Karpas-422 (cell line): ENCODE results near the gene ZGLP1. TPM values are rescaled to one million over a fixed set of nuclear protein-coding genes. Genes with fewer than 3 reads are reported as not detected.
"Not testable (repeated sequence)": the region's sequence is repeated elsewhere in the genome, so short reads cannot be mapped to it uniquely, and the experiment has no call there.

Experiments used
- DNase-seq: peaks from one replicate; pipeline ENCODE4 v3.0.0-alpha.2; 2015
- H2AFZ ChIP-seq: fragments of 200-600 bp; sonication (generic); 2 replicates; pipeline ENCODE4 v1.6.1; 2014; ENCODE audit warnings: antibody characterized with exemption, low read length, mixed read lengths
- H3K27ac ChIP-seq: fragments of 200-600 bp; sonication (generic); 2 replicates; pipeline ENCODE4 v1.5.1; 2014; ENCODE audit warnings: mild to moderate bottlenecking, low read length, moderate library complexity
- H3K27me3 ChIP-seq: fragments of 200-600 bp; sonication (generic); 2 replicates; pipeline ENCODE4 v1.6.1; 2014; ENCODE audit warnings: low read length, mixed read lengths
- H3K36me3 ChIP-seq: fragments of 200-600 bp; sonication (generic); 2 replicates; pipeline ENCODE4 v1.6.1; 2014; ENCODE audit warnings: low read length, mixed read lengths; ENCODE audit not compliant: insufficient read depth
- H3K4me1 ChIP-seq: fragments of 200-600 bp; sonication (generic); 2 replicates; pipeline ENCODE4 v1.6.1; 2014; ENCODE audit warnings: mild to moderate bottlenecking, low read length, mixed read lengths
- H3K4me2 ChIP-seq: fragments of 200-600 bp; sonication (generic); 2 replicates; pipeline ENCODE4 v1.6.1; 2014; ENCODE audit warnings: low read length, low read depth, mild to moderate bottlenecking; ENCODE audit not compliant: poor library complexity, severe bottlenecking
- H3K4me3 ChIP-seq: fragments of 200-600 bp; sonication (generic); 2 replicates; pipeline ENCODE4 v1.5.1; 2014; ENCODE audit warnings: mild to moderate bottlenecking, antibody characterized with exemption, low read length, mixed read lengths
- H3K79me2 ChIP-seq: fragments of 200-600 bp; sonication (generic); 2 replicates; pipeline ENCODE4 v1.6.1; 2014; ENCODE audit warnings: mild to moderate bottlenecking, low read length, mixed read lengths
- H3K9ac ChIP-seq: fragments of 200-600 bp; sonication (generic); 2 replicates; pipeline ENCODE4 v1.6.0; 2014; ENCODE audit warnings: low read length
- H3K9me2 ChIP-seq: fragments of 200-600 bp; sonication (generic), shearing (Covaris generic); replicated peaks from 2 replicates; pipeline ENCODE4 v1.6.0; 2014; ENCODE audit warnings: mild to moderate bottlenecking, low read length, moderate library complexity; ENCODE audit not compliant: insufficient read depth
- H3K9me3 ChIP-seq: fragments of 300-700, 200-600 bp; sonication (generic); 2 replicates; pipeline ENCODE4 v1.6.1; 2014; ENCODE audit warnings: low read length, mixed read lengths
- H4K20me1 ChIP-seq: fragments of 200-600 bp; sonication (generic); 2 replicates; pipeline ENCODE4 v1.6.1; 2014; ENCODE audit warnings: mild to moderate bottlenecking, antibody characterized with exemption, low read length, low read depth; ENCODE audit not compliant: insufficient read depth
- total RNA-seq: library from RNA; depleted of rRNA; stranded (reverse); fragments of >200 nt; shearing (Covaris generic); gene quantifications from 2 replicates; pipeline ENCODE4 v1.2.3, GENCODE V29; 2014; ENCODE audit warnings: low replicate concordance

The ZGLP1 gene
- total RNA-seq, 1 experiment from 2014 or later = 5.3 TPM

DNA sequence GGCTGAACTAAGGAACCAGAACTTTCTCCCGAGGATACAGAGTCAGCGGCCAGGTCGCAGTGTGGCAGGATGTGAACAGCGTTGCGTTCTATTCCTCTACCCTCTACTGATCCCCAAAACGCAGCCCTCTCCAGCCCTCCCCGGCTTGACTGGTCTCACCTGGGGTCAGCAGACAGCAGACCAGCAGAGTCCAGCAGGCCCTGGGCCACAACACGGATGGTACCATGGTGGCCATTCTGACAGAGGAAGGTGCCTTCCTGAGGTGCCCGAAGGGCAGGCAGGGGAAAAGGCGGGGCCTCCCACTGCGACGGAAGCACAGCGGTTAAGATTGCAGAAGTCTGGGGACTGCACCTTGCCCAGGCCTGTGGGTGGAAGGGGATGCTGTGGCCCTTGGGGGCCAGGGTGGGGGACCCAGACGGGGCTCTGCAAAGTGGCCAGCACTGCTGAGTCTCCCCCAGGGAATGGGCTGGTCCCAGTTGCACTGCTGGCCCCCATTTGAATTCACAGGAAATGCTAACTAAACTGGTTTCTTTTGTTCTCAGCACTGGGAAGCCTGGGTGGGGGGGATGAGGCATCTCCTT lies 29.9 kb upstream of the ZGLP1 start, which contains the start of gene ICAM3:
TSS of gene ICAM3 (minus strand) at position 245 of the 581 bp plus-strand sequence. CDS start at position 235, 10 bp downstream.
- Histone ChIP-seq H3K36me3 (no peaks in the 10 kb centered on the region), H4K20me1 (no peaks in the 10 kb centered on the region), H3K4me3 (peak within 1 kb of the TSS; percentile 89), H3K4me1 (peaks cover 33% of the 10 kb centered on the region), H3K27ac (peak within 1 kb of the TSS; percentile 57), H3K9me2 (no peaks in the 10 kb centered on the region), H3K27me3 (no peaks in the 10 kb centered on the region), H2AFZ (peak within 1 kb of the TSS; percentile 95), H3K79me2 (peaks cover 13% of the 10 kb centered on the region), H3K9me3 (no peaks in the 10 kb centered on the region), H3K4me2 (peak within 1 kb of the TSS; percentile 91), H3K9ac (peak within 1 kb of the TSS; percentile 86)
- DNase-seq = peak; percentile 87

DNA sequence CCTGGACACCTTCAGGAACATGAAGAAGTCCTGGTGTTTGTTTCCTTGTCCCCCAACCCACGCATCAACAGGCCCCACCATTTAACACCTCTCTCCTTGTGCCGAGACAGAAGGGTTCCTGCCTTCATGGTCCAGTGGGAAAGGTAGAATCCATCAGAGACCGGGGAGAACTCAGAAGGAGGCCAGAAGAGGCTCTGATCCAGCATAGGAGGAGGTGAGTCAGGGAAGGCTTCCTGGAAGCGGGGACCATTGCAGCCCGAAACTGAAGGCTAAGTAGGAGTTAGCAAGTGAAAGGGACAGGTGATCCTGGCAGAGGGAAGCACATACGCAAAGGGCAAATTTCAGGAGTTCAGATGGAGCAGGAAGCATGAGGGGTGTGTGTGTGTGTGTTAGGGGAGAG lies 29.3 kb upstream of the ZGLP1 start:
- H3K9me2 ChIP-seq = no peaks in the 10 kb centered on the region
- peak overlapping the region; percentile 57; the same call in 1 of the 2 replicates for H3K27ac ChIP-seq
- peak overlapping the region; percentile 95 for H2AFZ ChIP-seq
- H3K4me2 ChIP-seq = peak overlapping the region; percentile 91
- H3K79me2 ChIP-seq = peaks cover 19% of the 10 kb centered on the region
- no peaks in the 10 kb centered on the region for H3K27me3 ChIP-seq
- no peaks in the 10 kb centered on the region for H3K9me3 ChIP-seq
- H3K4me1 ChIP-seq = peaks cover 38% of the 10 kb centered on the region
- H3K4me3 ChIP-seq = peak overlapping the region; percentile 89
- DNase-seq = no peak
- H3K36me3 ChIP-seq = no peaks in the 10 kb centered on the region
- peak overlapping the region; percentile 86 for H3K9ac ChIP-seq
- no peaks in the 10 kb centered on the region for H4K20me1 ChIP-seq

- not testable (repeated sequence) for H3K4me3 ChIP-seq, H2AFZ ChIP-seq, H3K36me3 ChIP-seq, H3K27ac ChIP-seq, H3K27me3 ChIP-seq, H3K9me2 ChIP-seq, H3K4me2 ChIP-seq, H3K9me3 ChIP-seq, DNase-seq, H3K9ac ChIP-seq, H4K20me1 ChIP-seq
- H3K79me2 ChIP-seq = peaks cover 34% of the 10 kb centered on the region
- peaks cover 50% of the 10 kb centered on the region for H3K4me1 ChIP-seq
These were observed 27.1 kb upstream of the ZGLP1 start for GRCh38 chr19:10336725-10337124.

DNA sequence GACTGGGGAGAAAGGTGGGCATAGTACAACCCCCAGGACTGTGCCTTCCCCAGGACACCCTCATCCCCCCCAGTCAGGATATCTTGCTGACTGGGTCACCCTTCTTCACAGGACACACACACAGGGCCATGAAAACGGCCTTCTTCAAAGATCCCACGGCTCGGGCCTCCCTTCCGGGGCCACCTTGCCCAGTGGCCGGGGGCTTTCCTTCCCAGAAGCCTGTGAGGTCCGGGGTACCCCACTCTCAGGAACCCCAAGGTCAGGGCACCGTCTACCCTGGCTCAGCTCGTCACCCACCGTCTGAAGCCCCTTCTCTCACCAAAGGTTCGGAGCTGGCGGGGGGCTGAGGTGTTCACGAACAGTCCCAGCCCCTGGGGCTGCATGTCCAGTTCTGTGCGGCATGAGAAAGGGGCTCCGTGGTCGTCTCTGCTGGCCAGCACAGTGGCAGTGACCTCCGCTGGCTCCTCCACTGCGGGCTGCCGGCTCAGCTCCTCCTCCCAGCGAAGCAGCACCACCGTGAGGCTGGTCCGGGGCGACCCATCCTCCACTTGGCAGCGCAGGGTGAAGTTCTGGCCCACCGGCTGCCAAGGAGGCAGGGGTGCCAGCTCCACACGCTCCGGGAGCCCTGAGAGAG lies 25.9 kb upstream of the ZGLP1 start:
- Histone ChIP-seq H3K9me2 (no peaks in the 10 kb centered on the region), H3K36me3 (peaks cover 1% of the 10 kb centered on the region; the same call in 1 of the 2 replicates), H3K4me3 (no peak overlapping the region; the same call in 1 of the 2 replicates), H3K27me3 (no peaks in the 10 kb centered on the region), H2AFZ (no peak overlapping the region), H3K9me3 (no peaks in the 10 kb centered on the region), H3K27ac (no peak overlapping the region), H3K4me2 (peak overlapping the region; percentile 91), H3K79me2 (peaks cover 43% of the 10 kb centered on the region), H4K20me1 (no peaks in the 10 kb centered on the region; the same call in 1 of the 2 replicates), H3K4me1 (peaks cover 51% of the 10 kb centered on the region), H3K9ac (no peak overlapping the region)
- no peak for DNase-seq

DNA sequence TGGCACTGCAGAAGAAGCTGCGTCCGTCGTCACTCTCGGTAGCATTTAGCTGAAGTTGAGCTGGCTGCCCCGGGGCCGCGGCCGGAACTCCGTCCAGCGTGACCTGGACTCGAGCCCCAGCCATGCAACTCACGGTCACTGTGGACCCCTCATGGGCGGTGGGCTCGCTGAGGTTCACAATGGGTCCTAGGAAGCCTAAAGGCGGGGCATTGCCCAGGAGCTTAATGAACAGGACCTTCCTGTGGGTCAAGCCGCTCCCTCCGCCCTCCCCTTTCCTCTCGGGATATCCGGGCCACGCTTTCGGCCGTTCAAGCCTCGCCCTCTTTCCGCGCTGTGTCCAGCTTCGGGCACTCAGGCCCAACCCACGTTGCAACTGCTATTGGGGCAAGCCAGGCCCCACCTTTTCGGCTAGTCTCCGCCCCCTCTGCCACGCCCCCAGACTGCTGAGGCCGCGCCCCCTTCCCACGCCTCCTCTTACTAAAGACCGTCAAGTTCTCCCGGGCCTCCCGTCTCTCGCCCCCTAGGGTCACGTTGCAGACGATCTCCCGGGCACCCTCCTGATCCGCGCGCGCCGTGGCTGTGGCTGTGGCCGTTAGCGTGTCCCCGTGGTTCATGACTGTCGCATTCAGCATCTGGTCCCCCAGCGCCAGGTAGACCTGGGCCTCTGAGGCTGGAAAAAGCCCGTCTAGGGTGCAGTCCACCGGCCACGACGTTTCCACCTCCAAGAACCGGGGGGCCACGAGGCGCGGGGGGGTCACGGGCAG lies 25.2 kb upstream of the ZGLP1 start:
- Histone ChIP-seq H2AFZ (no peak overlapping the region), H3K4me1 (peaks cover 48% of the 10 kb centered on the region), H3K4me2 (peak overlapping the region; percentile 91), H3K79me2 (peaks cover 47% of the 10 kb centered on the region), H3K4me3 (peak overlapping the region; percentile 76), H3K27me3 (no peaks in the 10 kb centered on the region), H3K27ac (no peak overlapping the region), H3K36me3 (peaks cover 6% of the 10 kb centered on the region), H4K20me1 (no peaks in the 10 kb centered on the region; the same call in 1 of the 2 replicates), H3K9ac (no peak overlapping the region; the same call in 1 of the 2 replicates), H3K9me3 (no peaks in the 10 kb centered on the region), H3K9me2 (no peaks in the 10 kb centered on the region)
- DNase-seq = peak; percentile 94

GRCh38 chr19:10333758-10334587 lies 24.4 kb upstream of the ZGLP1 start:
- no peak for DNase-seq
- H3K9me3 ChIP-seq = no peaks in the 10 kb centered on the region
- peak overlapping the region; percentile 76 for H3K4me3 ChIP-seq
- no peaks in the 10 kb centered on the region; the same call in 1 of the 2 replicates for H4K20me1 ChIP-seq
- no peak overlapping the region for H2AFZ ChIP-seq
- peaks cover 42% of the 10 kb centered on the region for H3K4me1 ChIP-seq
- H3K4me2 ChIP-seq = peak overlapping the region; percentile 91
- no peaks in the 10 kb centered on the region for H3K9me2 ChIP-seq
- peaks cover 44% of the 10 kb centered on the region for H3K79me2 ChIP-seq
- peaks cover 6% of the 10 kb centered on the region for H3K36me3 ChIP-seq
- no peaks in the 10 kb centered on the region for H3K27me3 ChIP-seq
- H3K9ac ChIP-seq = peak overlapping the region; percentile 79
- no peak overlapping the region for H3K27ac ChIP-seq

- Histone ChIP-seq H3K9me3 (no peaks in the 10 kb centered on the region), H3K4me1 (peaks cover 34% of the 10 kb centered on the region), H3K36me3 (peaks cover 6% of the 10 kb centered on the region), H3K79me2 (peaks cover 36% of the 10 kb centered on the region), H4K20me1 (no peaks in the 10 kb centered on the region; the same call in 1 of the 2 replicates), H3K9me2 (no peaks in the 10 kb centered on the region), H3K27ac (peak within 1 kb of the TSS; percentile 91), H3K4me2 (peak within 1 kb of the TSS; percentile 91), H3K27me3 (no peaks in the 10 kb centered on the region), H2AFZ (no peak within 1 kb of the TSS; the same call in 1 of the 2 replicates), H3K4me3 (peak within 1 kb of the TSS; percentile 76), H3K9ac (peak within 1 kb of the TSS; percentile 98)
- DNase-seq = peak; percentile 99
These were observed 23.5 kb upstream of the ZGLP1 start, which contains the start of gene RAVER1 for GRCh38 chr19:10332965-10333757. Gene RAVER1 (minus strand): TSS chr19:10333529. CDS start chr19:10333507, 22 bp downstream.
